Stomach (tissue), 9 donors: Measurements from ENCODE around the gene MYBPC1. TPM values are rescaled to one million over a fixed set of nuclear protein-coding genes. Genes with fewer than 3 reads are reported as not detected.

Experiments
- DNase-seq, 2 donors: peaks; one replicate each; pipeline versions ENCODE4 v3.0.0 to v3.0.0-alpha.2; 2013 to 2019
- H3K27ac ChIP-seq, 5 donors: fragments of 200-600 bp in 4 of 5; sonication (generic) in 4 of 5; one replicate each; pipeline ENCODE4 v1.5.1; 2013 to 2019; ENCODE audit warnings: mild to moderate bottlenecking in 1 of 5, moderate library complexity in 1 of 5
- H3K27me3 ChIP-seq, 3 donors: fragments of 200-600 bp; sonication (generic); one replicate each; pipeline ENCODE4 v1.5.1; 2017 to 2019; ENCODE audit warnings: mixed run types in 1 of 3
- H3K36me3 ChIP-seq, 4 donors: fragments of 200-600 bp; sonication (generic); 1 replicate in 3 of 4; 2 replicates in 1 of 4; pipeline ENCODE4 v1.5.1; 2016 to 2019
- H3K4me1 ChIP-seq, 4 donors: fragments of 200-600 bp; sonication (generic); one replicate each; pipeline ENCODE4 v1.5.1; 2016 to 2019
- H3K4me3 ChIP-seq, 4 donors: fragments of 200-600 bp; sonication (generic) in 3 of 4; one replicate each; pipeline ENCODE4 v1.5.1; 2016 to 2019; ENCODE audit warnings: mild to moderate bottlenecking in 1 of 4
- H3K9me3 ChIP-seq, 4 donors: fragments of 200-600 bp; sonication (generic); one replicate each; pipeline ENCODE4 v1.5.1; 2016 to 2019
- EP300 ChIP-seq: sonication (generic); formaldehyde crosslinking; IDR thresholded peaks from one replicate; pipeline ENCODE4 v1.6.1; 2017; ENCODE audit warnings: antibody characterized with exemption
- POLR2A ChIP-seq, 4 donors: fragments of 450-650 bp; IDR thresholded peaks; one replicate each; pipeline ENCODE4 v1.6.1; 2016; ENCODE audit warnings: antibody characterized with exemption in 4 of 4, control low read depth in 2 of 4, mild to moderate bottlenecking in 1 of 4, moderate library complexity in 1 of 4
- POLR2AphosphoS5 ChIP-seq, 3 donors: sonication (generic); formaldehyde crosslinking; IDR thresholded peaks; one replicate each; pipeline ENCODE4 v1.6.1; 2016; ENCODE audit warnings: antibody characterized with exemption in 3 of 3
- WGBS, 5 donors: extraction: QIAGEN DNeasy Blood & Tissue Kit in 3 of 5; methylation state at CpG; one replicate each; pipeline versions ENCODE4 v1.1.5 to v1.1.7; 2013 to 2018; 5-methylcytosine and 5-hydroxymethylcytosine counted together
- intact Hi-C: fragments of 100-400 bp; cut with DNase I; formaldehyde crosslinking; loops from one replicate; pipeline ENCODE4 v1.15.1; 2023; ENCODE audit warnings: low total_unique reads
- polyA plus RNA-seq, 3 donors: library from polyadenylated mRNA; stranded (reverse); fragments of 200-250 nt; gene quantifications; one replicate each; pipeline ENCODE4 v1.2.3, GENCODE V29; 2013
- total RNA-seq, 5 donors: library from RNA; depleted of rRNA; stranded (reverse); fragments of >200 nt; gene quantifications; one replicate each; pipeline versions ENCODE4 v1.1.0 to v1.2.3, GENCODE V29; 2014 to 2016
- TF ChIP-seq, protein P1 (sequence below), 7 experiments: fragments of 450-650 bp in 4 of 7; fragments of 200-600 bp in 3 of 7; sonication (generic) in 3 of 7; IDR thresholded peaks; one replicate each; pipeline ENCODE4 v1.5.1; 2016 to 2019; ENCODE audit warnings: antibody characterized with exemption in 7 of 7, control low read depth in 2 of 7, mild to moderate bottlenecking in 1 of 7
- donor health status: healthy with polysubstance abuse.
- donor health status: Bipolar disorder and iron deficiency.
- donor health status: healthy.

Gene MYBPC1
- total and polyA plus RNA-seq, 8 donors: 0.31 to 8.8 (median 1.7) TPM; not detected in 2

DNA sequence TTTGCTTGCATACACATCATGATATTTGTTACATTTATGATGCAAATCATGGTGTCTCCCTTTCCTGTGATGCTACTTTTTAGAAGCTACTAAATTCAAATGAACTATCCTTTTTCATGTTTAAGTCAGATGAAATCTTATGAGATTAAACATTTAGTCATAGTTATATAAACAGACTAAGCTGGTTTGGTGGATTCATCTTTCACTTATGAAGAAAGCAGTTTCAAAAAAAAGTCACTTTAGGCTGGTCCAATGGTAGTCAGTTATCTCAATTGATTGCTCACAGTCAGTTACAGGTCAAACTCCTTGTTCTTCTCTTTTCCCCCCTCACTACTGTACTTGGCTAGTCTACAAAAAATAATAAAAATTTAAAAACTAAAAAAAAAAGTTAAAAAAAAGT is 124.8 kb downstream of the MYBPC1 start:
- H3K4me1 ChIP-seq: peaks cover 0 to 23% (median 4%) of the 10 kb centered on the region in 4 donors
- no peaks in the 10 kb centered on the region for H3K9me3 ChIP-seq
- TF ChIP-seq EP300 (no peak), POLR2A (IDR thresholded peaks at IDR 0.05) (no peak), POLR2AphosphoS5 (IDR thresholded peaks at IDR 0.05) (no peak)
- TF ChIP-seq, protein P1, sequence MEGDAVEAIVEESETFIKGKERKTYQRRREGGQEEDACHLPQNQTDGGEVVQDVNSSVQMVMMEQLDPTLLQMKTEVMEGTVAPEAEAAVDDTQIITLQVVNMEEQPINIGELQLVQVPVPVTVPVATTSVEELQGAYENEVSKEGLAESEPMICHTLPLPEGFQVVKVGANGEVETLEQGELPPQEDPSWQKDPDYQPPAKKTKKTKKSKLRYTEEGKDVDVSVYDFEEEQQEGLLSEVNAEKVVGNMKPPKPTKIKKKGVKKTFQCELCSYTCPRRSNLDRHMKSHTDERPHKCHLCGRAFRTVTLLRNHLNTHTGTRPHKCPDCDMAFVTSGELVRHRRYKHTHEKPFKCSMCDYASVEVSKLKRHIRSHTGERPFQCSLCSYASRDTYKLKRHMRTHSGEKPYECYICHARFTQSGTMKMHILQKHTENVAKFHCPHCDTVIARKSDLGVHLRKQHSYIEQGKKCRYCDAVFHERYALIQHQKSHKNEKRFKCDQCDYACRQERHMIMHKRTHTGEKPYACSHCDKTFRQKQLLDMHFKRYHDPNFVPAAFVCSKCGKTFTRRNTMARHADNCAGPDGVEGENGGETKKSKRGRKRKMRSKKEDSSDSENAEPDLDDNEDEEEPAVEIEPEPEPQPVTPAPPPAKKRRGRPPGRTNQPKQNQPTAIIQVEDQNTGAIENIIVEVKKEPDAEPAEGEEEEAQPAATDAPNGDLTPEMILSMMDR (IDR thresholded peaks at IDR 0.05): no peak
- peaks cover 15 to 72% (median 52%) of the 10 kb centered on the region in 4 donors for H3K36me3 ChIP-seq
- DNase-seq: no peak
- no peak overlapping the region for H3K4me3 ChIP-seq
- H3K27ac ChIP-seq: no peak overlapping the region
- intact Hi-C loops: no loop called here
- H3K27me3 ChIP-seq: no peaks in the 10 kb centered on the region

DNA sequence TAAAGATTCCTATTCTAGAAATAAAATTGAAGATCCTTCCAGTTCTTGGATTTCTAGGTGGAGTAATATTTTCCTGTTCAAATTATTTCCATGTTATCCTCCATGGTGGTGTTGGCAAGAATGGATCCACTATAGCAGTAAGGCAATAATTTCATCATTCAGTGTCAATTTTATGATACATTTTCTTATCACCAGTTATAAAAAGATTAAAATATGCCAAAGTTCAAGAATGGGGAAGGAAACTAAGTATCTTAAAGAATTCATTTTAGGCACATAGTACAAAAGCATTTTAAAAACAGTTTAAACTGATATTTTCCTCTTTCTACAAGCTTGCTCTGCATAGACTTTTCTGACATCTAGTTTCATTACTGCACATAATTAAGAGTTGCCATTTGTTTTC is 125.3 kb downstream of the MYBPC1 start:
- intact Hi-C loops: no loop called here
- Histone ChIP-seq H3K36me3 (peaks cover 17 to 73% (median 56%) of the 10 kb centered on the region in 4 donors), H3K9me3 (no peaks in the 10 kb centered on the region), H3K27me3 (no peaks in the 10 kb centered on the region), H3K4me3 (no peak overlapping the region), H3K4me1 (peaks cover 0 to 18% (median 1%) of the 10 kb centered on the region in 4 donors), H3K27ac (no peak overlapping the region)
- DNase-seq: no peak
- TF ChIP-seq, protein P1 (IDR thresholded peaks at IDR 0.05): no peak
- no peak for TF ChIP-seq POLR2A (IDR thresholded peaks at IDR 0.05)
- TF ChIP-seq POLR2AphosphoS5 (IDR thresholded peaks at IDR 0.05): no peak
- TF ChIP-seq EP300: no peak

DNA sequence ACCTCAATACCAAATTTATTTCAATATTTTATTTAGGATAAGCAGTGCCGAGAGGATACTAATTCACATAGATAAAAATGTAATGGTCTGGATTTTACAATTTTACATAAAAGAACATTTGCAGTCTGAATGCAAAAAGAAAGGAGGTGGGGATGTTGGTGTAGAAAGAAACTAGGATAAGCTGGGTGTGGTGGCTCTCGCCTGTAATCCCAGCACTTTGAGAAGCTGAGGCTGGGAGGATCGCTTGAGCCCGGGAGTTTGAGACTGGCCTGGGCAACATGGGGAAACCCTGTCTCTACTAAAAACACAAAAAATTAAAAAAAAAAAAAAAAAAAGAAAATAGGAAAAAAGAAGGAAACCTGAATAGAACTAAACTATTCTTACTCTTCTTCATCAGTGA is 127.6 kb downstream of the MYBPC1 start:
- TF ChIP-seq POLR2A (IDR thresholded peaks at IDR 0.05) (no peak), EP300 (no peak), POLR2AphosphoS5 (IDR thresholded peaks at IDR 0.05) (no peak)
- TF ChIP-seq, protein P1 (IDR thresholded peaks at IDR 0.05): no peak
- intact Hi-C loops: no loop called here
- Histone ChIP-seq H3K4me1 (peaks cover 0 to 24% (median 0%) of the 10 kb centered on the region in 4 donors), H3K9me3 (no peaks in the 10 kb centered on the region), H3K27me3 (no peaks in the 10 kb centered on the region), H3K27ac (no peak overlapping the region), H3K36me3 (peaks cover 17 to 82% (median 70%) of the 10 kb centered on the region in 4 donors), H3K4me3 (no peak overlapping the region)
- WGBS, 5 donors: 95 to 98% (median 98%) methylated on average over 4 of the region's 4 CpGs
- no peak for DNase-seq

DNA sequence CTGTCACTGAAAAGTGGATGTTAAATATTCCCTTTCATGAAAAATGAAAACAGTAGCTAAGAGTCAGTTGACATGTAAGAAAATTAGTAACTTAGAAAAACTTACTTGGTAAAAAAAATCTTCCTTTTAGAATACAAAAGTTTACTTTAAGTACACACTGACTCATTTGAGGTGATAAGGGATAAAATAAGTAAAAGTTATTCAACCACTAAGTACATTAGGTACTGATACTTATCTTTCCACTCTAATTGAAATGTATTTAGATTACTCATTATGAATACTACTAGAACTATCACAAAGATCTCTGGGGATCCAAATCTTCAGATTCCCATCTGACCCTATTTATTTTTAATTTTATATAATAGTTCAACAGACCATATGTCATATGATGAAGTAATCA is 132.3 kb downstream of the MYBPC1 start:
- Histone ChIP-seq H3K27ac (no peak overlapping the region), H3K27me3 (no peaks in the 10 kb centered on the region), H3K9me3 (no peaks in the 10 kb centered on the region), H3K4me1 (peaks cover 0 to 8% (median 0%) of the 10 kb centered on the region in 4 donors), H3K36me3 (peaks cover 17 to 91% (median 75%) of the 10 kb centered on the region in 4 donors), H3K4me3 (no peak overlapping the region)
- no peak for DNase-seq
- TF ChIP-seq EP300 (no peak), POLR2A (IDR thresholded peaks at IDR 0.05) (no peak)
- intact Hi-C loops: no loop called here

DNA sequence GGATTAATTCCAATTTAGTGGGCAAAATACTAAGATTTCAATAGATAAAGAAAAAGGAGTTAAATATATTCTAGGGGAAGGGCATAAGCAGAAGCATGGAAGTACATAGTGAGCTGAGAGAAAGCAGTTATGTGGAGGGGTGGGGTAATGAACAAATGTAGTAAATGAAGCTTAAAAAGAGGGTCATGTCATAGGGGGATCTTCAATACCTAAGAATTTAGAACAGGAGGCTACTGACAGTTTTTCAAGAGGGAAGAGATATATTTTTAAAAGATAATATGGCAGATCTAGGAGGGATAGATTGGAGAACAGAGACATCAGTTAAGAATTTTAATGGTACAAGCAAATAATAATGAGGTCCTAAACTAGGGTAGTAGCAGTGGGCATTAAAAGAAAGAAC is 135.1 kb downstream of the MYBPC1 start:
- no peak for DNase-seq
- intact Hi-C loops: no loop called here
- TF ChIP-seq POLR2AphosphoS5 (IDR thresholded peaks at IDR 0.05) (no peak), EP300 (no peak), POLR2A (IDR thresholded peaks at IDR 0.05) (no peak)
- TF ChIP-seq, protein P1 (IDR thresholded peaks at IDR 0.05): no peak
- Histone ChIP-seq H3K27ac (no peak overlapping the region), H3K4me3 (no peak overlapping the region), H3K9me3 (no peaks in the 10 kb centered on the region), H3K27me3 (no peaks in the 10 kb centered on the region), H3K4me1 (peaks cover 0 to 9% (median 4%) of the 10 kb centered on the region in 4 donors), H3K36me3 (peaks cover 10 to 90% (median 70%) of the 10 kb centered on the region in 4 donors)
